Liver (tissue), 2 donors: ENCODE measurements around the gene TNFRSF12A.

Experiments
- CTCF ChIP-seq: fragments of 150-350 bp; IDR thresholded peaks from 2 replicates; pipeline ENCODE4 v1.5.1; 2017; ENCODE audit warnings: improper control_type of control experiment, low read depth, low read length; ENCODE audit not compliant: missing input control
- REST ChIP-seq: IDR thresholded peaks from 2 replicates; pipeline ENCODE4 v1.6.1; 2016; ENCODE audit warnings: antibody characterized with exemption, mild to moderate bottlenecking
- TF ChIP-seq, protein P1 (sequence below): IDR thresholded peaks from 2 replicates; pipeline ENCODE4 v1.6.1; 2016; ENCODE audit warnings: antibody characterized with exemption
- donor health status: healthy.

DNA sequence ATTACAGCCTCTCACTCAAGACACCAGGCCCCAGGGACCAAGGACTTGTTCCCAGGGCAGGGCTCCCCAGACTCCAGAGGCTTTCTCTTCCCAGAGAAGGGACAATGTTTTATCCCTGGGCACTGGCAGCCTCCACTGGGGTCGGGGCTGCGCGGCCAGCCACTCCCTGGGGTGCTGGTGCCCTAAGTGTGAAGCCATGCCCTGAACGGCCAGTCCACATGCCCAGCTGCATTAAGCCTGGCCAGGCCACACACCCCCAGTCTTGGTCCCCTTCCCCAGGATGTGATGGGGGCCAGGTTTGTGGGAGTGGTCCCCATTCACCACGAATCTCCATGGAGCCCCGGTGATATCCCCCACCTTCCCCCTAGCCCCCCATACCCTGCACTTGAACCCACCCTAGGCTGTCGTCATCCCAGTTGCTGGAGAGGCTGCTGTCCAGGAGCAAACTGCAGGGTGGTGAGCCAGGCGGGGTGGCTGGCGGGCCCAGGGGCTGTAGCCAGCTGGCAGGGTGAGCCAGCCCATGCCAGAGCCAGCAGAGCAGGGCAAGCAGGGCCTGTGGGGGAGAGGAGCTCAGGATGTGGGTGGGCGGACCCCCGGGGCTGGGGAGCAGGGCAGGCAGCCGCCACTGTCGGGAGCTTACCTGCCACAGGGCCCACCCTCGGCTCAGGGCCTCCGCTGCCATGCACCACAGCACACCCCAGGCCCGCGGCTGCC, 46.4 kb upstream of the TNFRSF12A start:
- TF ChIP-seq, protein P1, sequence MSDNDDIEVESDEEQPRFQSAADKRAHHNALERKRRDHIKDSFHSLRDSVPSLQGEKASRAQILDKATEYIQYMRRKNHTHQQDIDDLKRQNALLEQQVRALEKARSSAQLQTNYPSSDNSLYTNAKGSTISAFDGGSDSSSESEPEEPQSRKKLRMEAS, result no peak
- TF ChIP-seq CTCF (no peak), REST (no peak)
